SKM-1 (cell line): ENCODE results near the gene GOT1.
A peak's percentile ranks its signal among the peaks of the same experiment; 100 is the strongest.

Experiments
- DNase-seq: peaks from one replicate; lab custom pipeline; 2025; ENCODE audit not compliant: unreplicated experiment; lab: John Stamatoyannopoulos, UW

GOT1 gene

DNA sequence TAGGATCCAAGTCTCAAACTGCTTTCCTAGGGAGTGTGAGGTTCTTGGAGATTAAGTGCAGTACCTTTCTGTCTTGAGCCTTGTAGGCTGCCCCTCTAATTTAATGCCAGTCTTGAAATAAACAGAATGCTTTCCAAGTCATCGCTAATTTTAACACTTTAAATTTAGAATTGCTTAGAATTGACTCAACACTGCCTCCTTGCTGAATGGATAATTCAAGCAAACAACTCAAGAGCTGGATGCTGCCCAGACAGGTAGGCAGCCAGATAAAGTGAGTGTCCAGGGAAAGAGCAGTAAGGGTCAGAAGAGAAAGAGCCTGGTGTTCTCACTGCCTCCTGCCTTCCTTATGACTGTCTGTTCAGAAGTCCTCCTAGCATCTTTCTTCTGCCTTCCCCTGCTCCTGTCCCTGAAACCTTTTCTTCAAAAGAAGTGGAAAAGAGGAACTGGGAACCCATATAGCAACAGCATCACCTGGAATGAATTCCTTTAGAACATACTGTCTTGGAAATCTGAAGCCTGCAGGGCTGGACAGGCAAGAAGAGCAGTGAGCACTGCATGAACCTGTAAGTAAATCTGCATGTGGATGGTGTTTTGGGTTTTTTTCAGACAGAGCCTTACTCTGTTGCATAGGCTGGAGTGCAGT, 3.1 kb upstream of the GOT1 start:
- DNase-seq = no peak

DNA sequence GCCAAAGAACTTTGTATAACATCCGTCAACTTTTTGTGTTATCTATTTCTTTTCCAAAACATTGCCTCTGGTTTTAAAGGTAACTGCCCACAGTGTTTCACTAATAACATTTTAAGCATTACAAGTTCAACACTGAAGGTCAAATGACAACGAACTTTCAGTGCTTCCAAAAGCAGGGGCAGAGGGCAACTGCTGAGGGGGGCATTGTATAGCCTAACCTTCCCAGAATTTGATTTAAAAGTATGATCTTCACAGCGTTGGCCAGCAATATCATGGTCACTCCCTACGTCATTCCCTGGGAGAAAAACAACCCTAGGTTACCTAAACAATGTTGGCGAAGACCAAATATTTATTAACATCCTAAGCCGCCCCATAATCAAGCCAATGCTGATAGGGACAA, 2.5 kb upstream of the GOT1 start:
- no peak for DNase-seq

DNA sequence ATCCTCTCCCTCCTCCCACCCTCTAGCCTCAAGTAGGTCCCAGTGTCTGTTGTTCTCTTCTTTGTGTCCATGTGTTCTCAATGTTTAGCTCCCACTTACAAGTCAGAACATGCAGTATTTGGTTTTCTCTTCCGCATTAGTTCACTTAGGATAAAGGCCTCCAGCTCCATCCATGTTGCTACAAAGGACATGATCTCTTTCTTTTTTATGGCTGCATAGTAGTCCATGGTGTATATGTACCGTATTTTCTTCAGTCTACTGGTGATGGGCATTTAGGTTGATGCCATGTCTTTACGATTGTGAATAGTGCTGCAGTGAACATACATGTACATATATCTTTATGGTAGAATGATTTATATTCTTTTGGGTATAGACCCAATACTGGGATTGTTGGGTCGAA, 1.6 kb upstream of the GOT1 start:
- no peak for DNase-seq

DNA sequence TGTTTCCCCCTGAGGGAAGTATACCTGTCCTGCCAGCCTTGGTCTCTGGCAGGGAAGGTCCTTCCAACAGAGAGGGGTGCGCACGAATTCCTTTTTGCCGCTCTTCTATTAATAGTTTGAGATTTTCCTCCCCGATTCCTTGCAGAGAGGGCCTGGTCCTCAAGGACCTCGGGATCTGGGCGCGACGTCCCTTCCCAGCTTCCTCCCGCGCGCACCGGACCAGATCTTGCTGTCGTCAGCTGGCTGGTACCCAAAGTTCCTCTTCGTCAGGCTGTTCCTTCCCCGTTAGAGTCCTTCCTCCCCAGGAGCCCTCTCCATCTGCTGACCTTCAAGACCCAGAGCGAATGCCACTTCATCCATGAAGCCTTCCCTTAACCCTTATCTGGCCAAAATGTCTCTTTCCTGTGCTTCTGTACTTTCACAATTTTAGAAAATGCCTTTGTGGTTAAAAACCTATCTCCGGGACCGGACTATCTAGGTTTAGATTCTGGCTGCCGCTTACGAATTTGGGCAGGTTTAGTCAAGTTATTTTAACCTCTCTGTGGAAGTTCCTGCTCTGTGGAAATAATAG, 851 bp upstream of the GOT1 start:
- DNase-seq = peak; percentile 62

DNA sequence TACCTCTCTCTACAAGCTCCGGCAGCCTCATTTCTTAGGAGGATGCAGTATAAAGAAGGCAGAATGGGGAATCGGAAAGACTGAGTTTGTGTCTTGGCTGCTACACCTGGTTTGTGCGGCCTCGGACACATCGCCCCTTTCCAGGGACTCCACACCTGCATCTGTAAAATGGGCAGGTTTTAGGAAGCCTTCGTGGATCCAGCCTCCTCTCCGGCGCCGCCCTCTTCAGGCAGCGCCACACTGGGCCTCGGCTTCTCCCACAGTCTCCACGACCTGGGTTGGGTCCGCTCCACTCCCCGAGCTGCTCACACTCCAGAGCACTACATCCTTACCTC, 341 bp downstream of the GOT1 start:
- DNase-seq = no peak

DNA sequence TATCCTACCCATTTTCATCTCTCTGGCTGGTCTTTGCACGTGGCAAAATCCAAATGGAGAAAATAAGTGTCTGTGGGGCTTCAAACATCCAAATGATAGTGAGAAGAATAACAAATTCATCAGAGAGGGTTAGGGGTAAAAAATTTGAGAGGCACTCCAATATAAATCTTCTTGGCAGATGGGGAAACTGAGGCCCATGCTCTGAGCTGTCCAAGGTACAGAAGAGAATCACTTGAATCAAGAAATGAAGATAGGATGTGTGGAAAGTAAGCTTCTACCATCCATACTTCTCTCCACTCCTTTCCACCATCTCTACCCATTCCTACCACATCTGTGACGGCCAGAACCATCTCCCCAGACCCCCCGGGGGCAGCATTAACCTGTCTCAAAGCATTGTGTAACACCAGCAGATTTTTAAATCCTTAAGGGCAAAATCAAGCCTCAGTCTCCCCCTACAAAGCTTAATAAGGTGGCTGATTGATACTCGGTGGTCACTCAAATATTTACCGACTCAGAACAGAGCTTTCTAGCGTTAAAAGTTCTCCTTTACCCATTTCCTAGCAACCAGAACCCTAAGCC, 818 bp downstream of the GOT1 start:
- DNase-seq = no peak

DNA sequence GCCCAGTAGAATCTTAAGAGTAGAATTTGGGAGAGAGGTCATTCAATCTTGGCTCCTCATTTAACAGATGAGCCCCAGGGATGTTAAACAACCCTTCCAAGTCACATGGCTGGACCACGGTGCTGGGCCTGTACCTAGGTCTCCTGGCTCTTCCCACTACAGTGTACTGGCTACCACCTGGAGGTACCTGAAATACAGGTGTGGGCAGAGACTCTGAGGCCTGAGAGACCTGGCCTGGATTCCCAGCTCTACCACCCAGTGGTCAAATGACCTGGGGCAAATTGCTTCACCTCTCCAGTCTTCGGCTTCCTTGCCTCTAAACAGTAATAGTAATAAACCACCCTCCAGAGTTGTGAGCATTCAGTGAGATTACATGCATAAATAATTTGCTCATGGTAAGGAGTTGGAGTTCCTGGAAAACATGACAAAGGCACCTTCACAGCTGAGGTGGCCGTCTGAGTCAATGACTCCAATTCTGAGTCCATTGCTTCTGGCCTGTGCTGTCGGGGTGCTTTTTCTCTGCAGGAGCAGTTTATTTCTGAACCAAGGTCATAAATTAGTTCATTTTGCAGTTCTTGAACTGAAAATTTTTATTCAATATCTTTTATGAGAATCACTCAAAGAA, 2.7 kb downstream of the GOT1 start:
- no peak for DNase-seq

DNA sequence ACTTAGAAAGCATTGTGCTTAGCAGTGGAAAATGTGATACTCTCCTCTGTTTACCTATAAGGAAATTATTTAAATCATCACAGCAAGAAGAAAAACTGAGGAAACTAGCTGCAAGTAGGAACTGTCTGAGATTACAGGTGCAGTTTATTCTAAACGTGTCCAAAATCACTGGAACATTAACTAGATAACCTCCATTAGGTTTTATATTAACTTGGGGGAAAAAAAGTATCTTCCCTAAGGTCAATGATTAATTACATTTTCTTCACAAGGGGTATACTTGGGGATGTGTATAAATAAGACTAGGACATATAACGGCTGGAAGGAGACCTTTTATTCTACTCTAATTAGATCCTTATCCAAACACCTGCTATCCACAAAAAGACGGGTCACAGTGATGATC, 3.7 kb downstream of the GOT1 start:
- no peak for DNase-seq

DNA sequence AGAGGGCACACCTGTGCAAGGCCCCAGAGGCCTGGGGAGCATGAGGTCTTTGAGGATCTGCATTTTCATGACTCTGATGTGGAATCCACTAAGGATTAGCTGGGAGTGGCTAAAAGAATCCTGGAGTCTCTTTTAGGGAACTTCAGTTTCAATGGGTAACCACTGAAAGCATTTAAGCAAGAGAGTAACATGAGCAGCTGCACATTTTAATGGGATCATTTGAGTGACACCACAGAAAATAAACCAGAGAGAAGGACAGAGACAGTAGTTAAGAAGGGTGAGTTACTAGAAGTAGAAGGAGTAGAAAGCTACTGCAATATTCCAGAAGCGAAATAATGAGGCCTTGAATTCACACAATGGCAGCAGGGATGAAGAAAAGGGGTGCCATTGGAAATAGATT, 5.2 kb downstream of the GOT1 start:
- no peak for DNase-seq

DNA sequence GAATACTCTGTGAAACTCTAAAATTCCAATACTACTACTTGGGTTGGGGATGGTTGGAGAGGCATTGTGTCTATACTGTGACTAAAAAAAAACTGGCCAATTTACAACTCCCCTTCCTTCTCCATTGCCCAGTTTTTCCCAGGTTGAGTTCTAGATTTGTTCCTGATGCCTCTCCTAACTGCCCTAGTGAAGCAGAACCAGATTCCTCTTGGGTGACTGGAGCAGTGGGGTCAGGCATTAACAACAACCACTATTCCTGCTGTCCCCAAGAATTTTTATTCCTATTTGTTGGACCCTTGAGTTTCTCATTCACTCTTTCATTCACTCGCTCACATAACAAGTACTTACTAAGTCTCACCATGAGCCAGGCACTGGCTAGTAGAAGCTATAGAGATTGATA, 5.8 kb downstream of the GOT1 start:
- DNase-seq = no peak

DNA sequence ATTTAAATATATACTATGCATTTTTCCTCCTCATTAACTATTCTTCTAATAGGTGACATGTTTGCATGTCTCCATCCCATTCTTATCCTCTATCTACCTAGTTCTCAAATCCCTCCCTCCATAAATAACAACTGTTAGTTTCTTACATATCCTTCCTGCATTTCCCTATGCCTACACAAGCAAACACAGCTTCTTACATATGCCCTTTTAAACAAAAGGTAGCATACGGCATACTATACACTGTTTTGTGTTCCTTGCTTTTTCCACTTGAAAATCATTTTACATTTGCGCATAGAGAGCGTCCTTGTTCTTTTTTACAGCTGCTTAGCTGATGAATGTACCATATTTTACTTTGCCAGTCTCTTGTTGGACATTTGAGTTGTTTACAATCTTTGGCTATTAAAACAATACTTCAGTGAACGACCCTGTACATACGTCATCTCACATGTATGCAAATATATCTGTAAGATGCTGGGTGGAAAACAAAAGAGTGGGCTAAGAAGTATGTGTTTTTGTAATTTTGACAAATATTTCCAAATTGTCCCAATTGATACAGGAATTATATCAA, 7.8 kb downstream of the GOT1 start:
- DNase-seq = no peak

DNA sequence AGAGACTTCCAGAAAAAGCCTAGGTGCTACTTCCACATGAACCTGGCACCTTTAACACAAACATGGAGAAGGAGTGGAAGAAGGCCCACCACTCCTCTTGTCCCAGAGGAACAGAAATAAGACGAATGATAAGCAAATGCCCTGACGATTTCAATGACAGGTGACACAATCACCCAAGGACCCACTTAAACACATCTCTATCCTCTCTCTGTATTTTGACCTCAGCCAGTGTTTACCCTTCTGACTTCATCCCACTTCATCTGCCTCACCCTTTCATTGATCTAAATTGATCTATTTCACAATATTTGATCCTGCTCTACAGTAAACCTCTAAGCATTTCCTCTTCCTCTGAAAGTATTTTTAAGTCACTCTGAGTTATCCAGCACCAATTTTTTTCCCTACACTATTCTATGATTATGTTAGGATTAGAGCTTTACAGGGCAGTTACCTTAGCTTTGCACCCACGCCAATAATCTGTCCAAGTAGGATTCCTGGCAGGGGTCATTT, 9.1 kb downstream of the GOT1 start:
- no peak for DNase-seq

DNA sequence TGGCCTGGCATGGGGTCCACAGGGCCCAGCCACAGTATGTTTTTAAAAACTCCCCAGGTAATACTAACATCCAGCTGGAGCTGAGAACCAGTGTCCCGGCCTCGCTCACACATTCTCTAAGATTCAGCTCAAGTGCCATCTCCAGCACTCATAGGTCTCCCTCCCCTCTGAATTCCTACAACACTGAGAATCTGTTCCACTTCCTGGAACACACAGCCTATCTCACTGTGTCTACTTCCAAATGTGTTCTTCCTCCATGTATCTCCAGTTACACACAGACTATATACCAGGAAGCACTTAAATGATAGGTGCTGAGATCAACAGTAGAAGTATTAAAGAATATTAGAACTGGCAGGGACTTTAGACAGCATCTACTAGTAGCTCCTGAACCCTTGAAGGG, 10.7 kb downstream of the GOT1 start:
- DNase-seq = no peak

DNA sequence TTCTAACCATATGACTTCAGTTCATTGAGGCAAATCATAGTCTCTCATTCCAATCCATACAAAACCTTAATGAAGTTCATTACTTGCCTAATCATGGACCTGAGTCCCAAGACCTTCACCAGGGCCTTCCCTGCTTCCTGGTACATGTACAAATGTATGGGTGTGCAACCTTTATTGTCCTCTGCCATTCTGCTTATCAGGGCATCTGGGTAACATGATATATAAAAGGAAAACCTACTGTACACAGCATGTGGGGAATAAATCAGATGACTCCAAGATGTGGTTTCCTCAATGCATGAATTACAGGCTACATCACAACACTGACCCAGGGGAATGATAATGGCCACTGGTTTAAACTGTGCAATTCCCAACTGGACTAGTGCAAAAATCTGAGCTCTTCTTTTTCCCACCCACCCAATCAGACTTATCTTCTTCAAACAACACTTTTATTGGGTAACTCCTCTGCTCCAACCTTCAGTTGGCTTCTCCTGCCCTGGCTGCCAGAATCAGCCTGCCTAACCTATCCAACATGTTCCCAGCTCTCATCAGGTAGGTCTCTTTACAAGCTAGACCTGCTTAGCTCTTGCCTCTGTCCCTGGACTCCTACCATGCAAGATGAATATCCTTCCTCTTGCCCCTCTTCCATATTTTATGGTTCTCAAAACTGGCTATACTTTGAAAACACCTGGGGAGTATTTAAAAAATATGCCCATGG, 11.4 kb downstream of the GOT1 start:
- DNase-seq = no peak

DNA sequence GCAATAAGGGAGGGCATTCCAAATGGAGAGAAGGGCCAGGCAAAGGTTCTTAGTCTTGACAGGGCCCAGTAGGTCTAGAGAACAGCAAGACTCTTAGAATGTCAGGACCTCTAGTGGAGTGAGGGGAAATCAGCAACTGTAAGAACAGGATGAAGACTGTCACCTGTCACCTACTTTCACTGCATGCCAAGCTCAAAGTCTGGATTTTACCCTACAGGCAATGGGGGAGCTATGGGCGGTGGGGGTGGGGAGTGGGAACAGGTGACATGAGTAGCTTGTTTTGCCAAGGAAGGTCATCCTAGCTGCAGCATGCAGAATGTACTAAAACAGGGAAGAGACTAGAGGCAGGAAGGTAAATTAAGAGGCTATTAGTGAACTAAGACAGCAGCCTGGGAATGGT, 18.3 kb downstream of the GOT1 start:
- DNase-seq = no peak

DNA sequence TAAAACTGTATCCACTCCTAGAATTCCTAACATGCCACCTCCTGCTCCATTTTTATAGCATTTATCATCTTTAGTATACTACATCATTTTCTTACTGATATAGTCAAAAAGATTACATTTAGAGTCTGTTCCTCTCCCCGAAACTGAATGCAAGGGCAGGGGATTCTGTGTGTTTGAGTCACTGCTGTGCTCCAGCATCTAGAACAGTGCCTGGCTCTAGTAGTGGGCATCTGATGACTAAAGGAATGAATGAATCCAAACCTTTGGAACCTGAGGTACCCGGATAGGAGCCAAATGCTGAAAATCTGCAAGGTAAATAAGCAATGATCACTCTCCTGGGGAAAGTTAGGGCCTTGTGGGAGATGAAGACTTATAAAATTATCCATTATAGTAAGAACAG, 18.9 kb downstream of the GOT1 start:
- DNase-seq = no peak

DNA sequence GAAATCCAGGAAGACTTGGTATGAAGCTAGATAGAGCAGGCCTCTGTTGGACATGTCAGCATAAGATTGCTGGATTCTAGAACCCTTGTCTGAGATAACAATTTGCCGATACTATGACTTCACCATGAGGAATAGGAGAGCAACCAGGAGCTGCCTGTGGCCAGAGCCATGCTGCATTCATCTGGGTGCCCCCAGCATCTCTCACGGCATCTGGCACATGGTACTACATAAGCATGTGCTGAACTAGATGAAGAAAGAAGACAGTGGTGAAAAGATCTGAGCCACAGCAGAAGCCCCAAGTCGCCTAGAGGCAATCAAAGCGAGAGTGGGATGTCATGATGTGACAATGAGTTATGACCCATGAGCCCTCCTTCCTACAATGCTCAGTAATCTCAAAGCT, 19.5 kb downstream of the GOT1 start:
- DNase-seq = no peak

DNA sequence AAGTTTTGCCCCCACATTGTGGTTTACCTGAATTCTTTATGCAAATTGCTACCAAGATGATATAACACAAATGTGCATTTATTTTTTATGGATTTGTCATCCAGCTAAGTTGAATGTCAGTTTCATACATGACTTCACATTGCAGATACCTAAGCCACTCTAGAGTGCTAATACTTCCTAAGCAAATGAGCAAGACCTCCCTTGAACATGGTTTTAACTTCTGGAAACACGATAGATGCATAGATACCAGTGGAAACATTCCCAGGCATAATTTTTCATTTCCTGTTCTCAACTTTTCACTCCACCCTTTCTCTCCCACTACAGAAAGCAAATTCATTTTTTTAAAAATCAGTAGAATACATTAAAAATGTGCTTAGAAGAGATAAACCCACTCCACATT, 20.3 kb downstream of the GOT1 start:
- DNase-seq = no peak

DNA sequence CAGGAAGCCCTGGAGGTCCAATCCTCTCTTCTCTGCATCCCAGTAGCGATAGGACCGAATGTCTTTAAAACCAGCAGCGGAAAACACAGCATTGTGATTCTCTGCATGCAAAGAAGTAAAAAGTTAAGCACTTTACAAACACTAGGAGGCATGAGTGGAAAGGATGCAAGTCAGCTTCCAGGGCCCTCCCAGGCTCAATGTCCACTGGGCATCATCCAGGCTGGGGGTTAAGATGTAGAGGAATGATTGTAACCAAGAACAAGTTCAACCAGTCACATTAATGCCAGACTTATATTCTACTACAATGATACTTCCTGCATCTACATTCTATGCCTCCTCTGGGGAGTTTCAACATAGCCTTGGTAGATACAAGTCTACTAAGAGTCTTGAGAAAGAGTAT, 24.3 kb downstream of the GOT1 start:
- DNase-seq = no peak

DNA sequence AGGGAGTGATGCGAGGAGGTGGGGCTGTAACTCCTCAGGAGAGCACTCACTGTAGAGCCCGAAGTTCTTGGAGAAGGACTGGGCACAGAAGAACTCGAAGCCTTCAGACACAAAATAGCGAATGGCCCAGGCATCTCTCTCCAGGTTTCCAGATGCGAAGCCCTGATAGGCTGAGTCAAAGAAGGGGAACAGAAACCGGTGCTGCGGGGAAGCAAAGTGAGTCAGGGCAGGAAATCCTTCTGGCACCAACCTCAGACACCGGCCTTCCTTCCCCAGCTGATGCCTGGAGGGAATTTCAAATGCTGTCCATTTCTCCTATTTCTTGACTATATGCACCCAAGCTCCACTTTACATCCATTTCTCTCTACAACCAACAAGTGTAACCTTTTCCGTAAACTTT, 26.8 kb downstream of the GOT1 start:
- DNase-seq = no peak

DNA sequence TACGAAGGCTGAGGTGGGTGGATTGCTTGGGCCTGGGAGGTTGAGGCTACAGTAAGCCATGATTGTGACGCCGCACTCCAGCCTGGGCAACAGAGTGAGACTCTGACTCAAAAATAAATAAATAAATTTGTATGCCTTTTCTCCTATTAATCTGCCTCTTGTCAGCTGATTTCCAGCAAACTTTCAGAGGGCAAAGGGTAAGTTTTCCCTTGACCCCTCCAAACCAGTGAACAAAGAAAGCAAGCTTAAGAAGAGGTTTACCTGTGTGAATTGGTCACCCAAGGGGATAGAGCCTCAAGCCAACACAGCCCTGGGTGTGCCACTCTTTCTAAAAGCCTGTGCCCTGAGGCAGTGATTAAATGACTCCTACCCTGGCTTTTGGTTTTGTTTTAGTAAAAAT, 30.8 kb downstream of the GOT1 start:
- DNase-seq = no peak

DNA sequence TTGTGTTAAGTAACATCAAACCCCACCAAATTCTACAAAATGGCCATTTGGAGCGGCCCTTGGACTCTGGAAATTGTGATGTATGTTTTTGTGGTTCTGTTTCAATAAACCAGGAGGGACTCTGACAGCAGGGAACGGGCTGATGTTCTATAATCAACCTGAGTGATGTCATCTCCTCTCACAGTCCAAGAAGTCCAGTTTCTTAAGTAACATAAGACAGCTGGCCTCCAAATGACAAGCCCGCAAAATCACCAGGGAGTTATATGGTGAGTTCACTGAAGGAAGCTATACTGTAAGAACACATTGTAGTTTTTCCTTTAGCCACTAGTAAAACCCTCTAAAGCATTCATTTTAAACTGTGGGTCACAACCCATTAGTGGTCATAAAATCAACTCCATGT, 34.0 kb downstream of the GOT1 start:
- DNase-seq = no peak
